Measurements from ENCODE around the gene TM2D1.

GRCh38 chr1:61670016-61670415 is 54.9 kb downstream of the TM2D1 start:
- TF ChIP-seq POLR2AphosphoS5 (IDR thresholded peaks at IDR 0.05; ENCODE audit: low read depth, low read length) (no peak), REST (IDR thresholded peaks at IDR 0.05; ENCODE audit: insufficient read depth in 1 of 2, low read depth in 2 of 2, low read length in 2 of 2) (no peak), SIN3A (IDR thresholded peaks at IDR 0.05; ENCODE audit: borderline replicate concordance, insufficient read depth, low read length) (no peak)
